GM23338 (cell line): ENCODE measurements around the gene PPA1. TPM values are rescaled to one million over a fixed set of nuclear protein-coding genes. Genes with fewer than 3 reads are reported as not detected.

ENCODE experiments used
- ATAC-seq: fragments of 200-7000 bp; cut with Tn5 transposase; 3 replicates; pipeline ENCODE4 v1.9.1; 2020
- DNase-seq: peaks from one replicate; pipeline ENCODE4 v3.0.0-alpha.2; 2015; ENCODE audit warnings: low spot score
- H2AFZ ChIP-seq: fragments of 200-600 bp; sonication (generic); 2 replicates; pipeline ENCODE4 v1.8.0; 2016; ENCODE audit warnings: antibody characterized with exemption, mild to moderate bottlenecking, moderate library complexity
- H3F3A ChIP-seq: fragments of 200-600 bp; sonication (generic); replicated peaks from 2 replicates; pipeline ENCODE4 v1.8.0; 2017; ENCODE audit warnings: antibody characterized with exemption, mixed run types, low read depth
- H3K27ac ChIP-seq: fragments of 200-600 bp; sonication (generic); 2 replicates; pipeline ENCODE4 v1.6.1; 2016; ENCODE audit warnings: low read depth
- H3K27me3 ChIP-seq: fragments of 200-600 bp; sonication (generic); 2 replicates; pipeline ENCODE4 v1.8.0; 2016; ENCODE audit warnings: mild to moderate bottlenecking, mixed run types, moderate library complexity; ENCODE audit not compliant: insufficient read depth
- H3K36me3 ChIP-seq: fragments of 200-600 bp; sonication (generic); 2 replicates; pipeline ENCODE4 v1.8.0; 2016; ENCODE audit warnings: mild to moderate bottlenecking; ENCODE audit not compliant: insufficient read depth
- H3K4me1 ChIP-seq: fragments of 200-600 bp; sonication (generic); 2 replicates; pipeline ENCODE4 v1.8.0; 2016; ENCODE audit warnings: mild to moderate bottlenecking, moderate library complexity; ENCODE audit not compliant: insufficient read depth
- H3K4me2 ChIP-seq: fragments of 200-600 bp; sonication (generic); 2 replicates; pipeline ENCODE4 v1.7.1; 2017; ENCODE audit warnings: mixed run types
- H3K4me3 ChIP-seq: fragments of 200-600 bp; sonication (generic); 2 replicates; pipeline ENCODE4 v1.6.1; 2016; ENCODE audit warnings: mixed run types
- H3K79me2 ChIP-seq: fragments of 200-600 bp; sonication (generic); replicated peaks from 2 replicates; pipeline ENCODE4 v1.8.0; 2017; ENCODE audit warnings: mild to moderate bottlenecking; ENCODE audit not compliant: insufficient read depth
- H3K9me2 ChIP-seq: fragments of 200-600 bp; sonication (generic); 2 replicates; pipeline ENCODE4 v1.8.0; 2017; ENCODE audit not compliant: insufficient read depth
- H4K20me1 ChIP-seq: fragments of 200-600 bp; sonication (generic); replicated peaks from 2 replicates; pipeline ENCODE4 v1.8.0; 2017; ENCODE audit warnings: mild to moderate bottlenecking; ENCODE audit not compliant: insufficient read depth
- H3K27ac Mint-ChIP-seq: 2 replicates; pipeline ENCODE4 v1.8.0; 2020; ENCODE audit warnings: inconsistent platforms, mild to moderate bottlenecking, moderate library complexity, mixed read lengths
- H3K27me3 Mint-ChIP-seq: 3 replicates; pipeline ENCODE4 v1.8.0; 2022; ENCODE audit warnings: low read depth, mild to moderate bottlenecking, moderate library complexity, mixed read lengths, inconsistent platforms; ENCODE audit not compliant: insufficient read depth, poor library complexity
- H3K36me3 Mint-ChIP-seq: 3 replicates; pipeline ENCODE4 v1.8.0; 2021; ENCODE audit warnings: low read depth, mild to moderate bottlenecking, inconsistent platforms, moderate library complexity, mixed read lengths
- H3K4me1 Mint-ChIP-seq: 3 replicates; pipeline ENCODE4 v1.8.0; 2020; ENCODE audit warnings: mild to moderate bottlenecking, inconsistent platforms, mixed read lengths
- H3K4me3 Mint-ChIP-seq: 3 replicates; pipeline ENCODE4 v1.8.0; 2021; ENCODE audit warnings: moderate library complexity, mild to moderate bottlenecking, inconsistent platforms, mixed read lengths
- H3K9me3 Mint-ChIP-seq: 3 replicates; pipeline ENCODE4 v1.8.0; 2020; ENCODE audit warnings: moderate library complexity, mild to moderate bottlenecking, inconsistent platforms, mixed read lengths
- CREB1 ChIP-seq: fragments of 250-450 bp; sonication (Bioruptor Pico); IDR thresholded peaks from 2 replicates; pipeline ENCODE4 v1.5.0; 2020; ENCODE audit warnings: low read depth, mild to moderate bottlenecking, moderate library complexity
- ETS1 ChIP-seq: IDR thresholded peaks from 2 replicates; pipeline ENCODE4 v1.6.1; 2016; ENCODE audit warnings: antibody characterized with exemption
- EZH2phosphoT487 ChIP-seq: fragments of 200-600 bp; sonication (generic); IDR thresholded peaks from one replicate; pipeline ENCODE4 v1.8.1; 2018; ENCODE audit warnings: antibody characterized with exemption; ENCODE audit not compliant: unreplicated experiment
- JUNB ChIP-seq: IDR thresholded peaks from one replicate; pipeline ENCODE4 v1.6.1; 2016; ENCODE audit warnings: antibody characterized with exemption; ENCODE audit not compliant: unreplicated experiment
- NANOG ChIP-seq: IDR thresholded peaks from 2 replicates; pipeline ENCODE4 v1.6.1; 2016; ENCODE audit warnings: antibody characterized with exemption, borderline replicate concordance
- POLR2AphosphoS5 ChIP-seq: IDR thresholded peaks from 2 replicates; pipeline ENCODE4 v1.6.1; 2016; ENCODE audit warnings: antibody characterized with exemption, low read depth
- ZNF114 ChIP-seq: fragments of 250-450 bp; sonication (Bioruptor Pico); IDR thresholded peaks from 2 replicates; pipeline ENCODE4 v1.5.0; 2020; ENCODE audit warnings: mild to moderate bottlenecking, moderate library complexity
- ZNF331 ChIP-seq: fragments of 250-450 bp; sonication (Bioruptor Pico); IDR thresholded peaks from 2 replicates; pipeline ENCODE4 v1.5.0; 2020; ENCODE audit warnings: low read depth, mild to moderate bottlenecking, moderate library complexity
- polyA plus RNA-seq: library from polyadenylated mRNA; unstranded; fragments of >200 nt; fragmentation: Nextera tagmentation; extraction: Ambion mirVana; gene quantifications from 2 replicates; pipeline ENCODE4 v1.2.1, GENCODE V29; 2016
- total RNA-seq: library from RNA; depleted of rRNA; stranded (reverse); fragments of >200 nt; shearing (Covaris generic); gene quantifications from 2 replicates; pipeline ENCODE4 v1.2.3, GENCODE V29; 2014
- TF ChIP-seq, protein P1 (sequence below): fragments of 250-450 bp; sonication (Bioruptor Pico); IDR thresholded peaks from 2 replicates; pipeline ENCODE4 v1.5.0; 2020; ENCODE audit warnings: mild to moderate bottlenecking, moderate library complexity
- TF ChIP-seq, protein P2 (sequence below): IDR thresholded peaks from one replicate; pipeline ENCODE4 v1.6.1; 2018; ENCODE audit warnings: antibody characterized with exemption; ENCODE audit not compliant: unreplicated experiment

PPA1 gene
- total and polyA plus RNA-seq, 2 experiments from 2014 or later, result 135 to 228 TPM

DNA sequence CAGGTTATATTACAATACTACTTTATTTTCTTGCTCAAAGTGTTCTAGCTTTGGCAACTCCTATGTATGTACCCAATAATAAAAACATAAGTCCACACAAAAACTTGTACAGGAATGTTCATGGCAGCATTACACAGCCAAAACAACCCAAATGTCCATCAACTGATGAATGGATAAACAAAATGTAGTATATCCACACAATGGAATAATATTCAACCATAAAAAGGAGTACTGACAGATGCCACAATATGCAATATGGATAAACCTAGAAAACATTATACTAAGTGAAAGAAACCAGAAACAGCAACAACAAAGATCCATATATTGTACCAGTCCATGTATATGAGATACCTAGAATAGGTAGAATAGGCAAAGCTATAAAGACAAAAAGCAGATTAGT, 21.0 kb downstream of the PPA1 start:
- Histone ChIP-seq H3K27ac (no peak overlapping the region), H3K4me2 (no peak overlapping the region), H4K20me1 (peaks cover 16% of the 10 kb centered on the region; the same call in 1 of the 2 replicates), H3F3A (no peaks in the 10 kb centered on the region), H2AFZ (no peak overlapping the region), H3K4me1 (no peaks in the 10 kb centered on the region), H3K9me2 (no peaks in the 10 kb centered on the region), H3K36me3 (peaks cover 39% of the 10 kb centered on the region), H3K27me3 (no peaks in the 10 kb centered on the region), H3K79me2 (no peaks in the 10 kb centered on the region; the same call in 1 of the 2 replicates), H3K4me3 (no peak overlapping the region)
- ATAC-seq (no peak), DNase-seq (no peak)
- Mint-ChIP-seq H3K9me3 (no peaks in the 10 kb centered on the region), H3K36me3 (peaks cover 58% of the 10 kb centered on the region), H3K4me1 (no peaks in the 10 kb centered on the region), H3K27me3 (no peaks in the 10 kb centered on the region), H3K4me3 (no peak overlapping the region), H3K27ac (no peak overlapping the region)
- TF ChIP-seq CREB1 (CRISPR knock-in tag) (no peak), ETS1 (no peak), JUNB (no peak), EZH2phosphoT487 (no peak), ZNF114 (CRISPR knock-in tag) (no peak), ZNF331 (CRISPR knock-in tag) (no peak), NANOG (no peak), POLR2AphosphoS5 (no peak)
- TF ChIP-seq, protein P1, sequence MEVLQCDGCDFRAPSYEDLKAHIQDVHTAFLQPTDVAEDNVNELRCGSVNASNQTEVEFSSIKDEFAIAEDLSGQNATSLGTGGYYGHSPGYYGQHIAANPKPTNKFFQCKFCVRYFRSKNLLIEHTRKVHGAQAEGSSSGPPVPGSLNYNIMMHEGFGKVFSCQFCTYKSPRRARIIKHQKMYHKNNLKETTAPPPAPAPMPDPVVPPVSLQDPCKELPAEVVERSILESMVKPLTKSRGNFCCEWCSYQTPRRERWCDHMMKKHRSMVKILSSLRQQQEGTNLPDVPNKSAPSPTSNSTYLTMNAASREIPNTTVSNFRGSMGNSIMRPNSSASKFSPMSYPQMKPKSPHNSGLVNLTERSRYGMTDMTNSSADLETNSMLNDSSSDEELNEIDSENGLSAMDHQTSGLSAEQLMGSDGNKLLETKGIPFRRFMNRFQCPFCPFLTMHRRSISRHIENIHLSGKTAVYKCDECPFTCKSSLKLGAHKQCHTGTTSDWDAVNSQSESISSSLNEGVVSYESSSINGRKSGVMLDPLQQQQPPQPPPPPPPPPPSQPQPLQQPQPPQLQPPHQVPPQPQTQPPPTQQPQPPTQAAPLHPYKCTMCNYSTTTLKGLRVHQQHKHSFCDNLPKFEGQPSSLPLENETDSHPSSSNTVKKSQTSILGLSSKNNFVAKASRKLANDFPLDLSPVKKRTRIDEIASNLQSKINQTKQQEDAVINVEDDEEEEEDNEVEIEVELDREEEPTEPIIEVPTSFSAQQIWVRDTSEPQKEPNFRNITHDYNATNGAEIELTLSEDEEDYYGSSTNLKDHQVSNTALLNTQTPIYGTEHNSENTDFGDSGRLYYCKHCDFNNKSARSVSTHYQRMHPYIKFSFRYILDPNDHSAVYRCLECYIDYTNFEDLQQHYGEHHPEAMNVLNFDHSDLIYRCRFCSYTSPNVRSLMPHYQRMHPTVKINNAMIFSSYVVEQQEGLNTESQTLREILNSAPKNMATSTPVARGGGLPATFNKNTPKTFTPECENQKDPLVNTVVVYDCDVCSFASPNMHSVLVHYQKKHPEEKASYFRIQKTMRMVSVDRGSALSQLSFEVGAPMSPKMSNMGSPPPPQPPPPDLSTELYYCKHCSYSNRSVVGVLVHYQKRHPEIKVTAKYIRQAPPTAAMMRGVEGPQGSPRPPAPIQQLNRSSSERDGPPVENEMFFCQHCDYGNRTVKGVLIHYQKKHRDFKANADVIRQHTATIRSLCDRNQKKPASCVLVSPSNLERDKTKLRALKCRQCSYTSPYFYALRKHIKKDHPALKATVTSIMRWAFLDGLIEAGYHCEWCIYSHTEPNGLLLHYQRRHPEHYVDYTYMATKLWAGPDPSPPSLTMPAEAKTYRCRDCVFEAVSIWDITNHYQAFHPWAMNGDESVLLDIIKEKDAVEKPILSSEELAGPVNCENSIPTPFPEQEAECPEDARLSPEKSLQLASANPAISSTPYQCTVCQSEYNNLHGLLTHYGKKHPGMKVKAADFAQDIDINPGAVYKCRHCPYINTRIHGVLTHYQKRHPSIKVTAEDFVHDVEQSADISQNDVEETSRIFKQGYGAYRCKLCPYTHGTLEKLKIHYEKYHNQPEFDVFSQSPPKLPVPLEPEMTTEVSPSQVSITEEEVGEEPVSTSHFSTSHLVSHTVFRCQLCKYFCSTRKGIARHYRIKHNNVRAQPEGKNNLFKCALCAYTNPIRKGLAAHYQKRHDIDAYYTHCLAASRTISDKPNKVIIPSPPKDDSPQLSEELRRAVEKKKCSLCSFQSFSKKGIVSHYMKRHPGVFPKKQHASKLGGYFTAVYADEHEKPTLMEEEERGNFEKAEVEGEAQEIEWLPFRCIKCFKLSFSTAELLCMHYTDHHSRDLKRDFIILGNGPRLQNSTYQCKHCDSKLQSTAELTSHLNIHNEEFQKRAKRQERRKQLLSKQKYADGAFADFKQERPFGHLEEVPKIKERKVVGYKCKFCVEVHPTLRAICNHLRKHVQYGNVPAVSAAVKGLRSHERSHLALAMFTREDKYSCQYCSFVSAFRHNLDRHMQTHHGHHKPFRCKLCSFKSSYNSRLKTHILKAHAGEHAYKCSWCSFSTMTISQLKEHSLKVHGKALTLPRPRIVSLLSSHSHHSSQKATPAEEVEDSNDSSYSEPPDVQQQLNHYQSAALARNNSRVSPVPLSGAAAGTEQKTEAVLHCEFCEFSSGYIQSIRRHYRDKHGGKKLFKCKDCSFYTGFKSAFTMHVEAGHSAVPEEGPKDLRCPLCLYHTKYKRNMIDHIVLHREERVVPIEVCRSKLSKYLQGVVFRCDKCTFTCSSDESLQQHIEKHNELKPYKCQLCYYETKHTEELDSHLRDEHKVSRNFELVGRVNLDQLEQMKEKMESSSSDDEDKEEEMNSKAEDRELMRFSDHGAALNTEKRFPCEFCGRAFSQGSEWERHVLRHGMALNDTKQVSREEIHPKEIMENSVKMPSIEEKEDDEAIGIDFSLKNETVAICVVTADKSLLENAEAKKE (CRISPR knock-in tag), result no peak
- TF ChIP-seq, protein P2, sequence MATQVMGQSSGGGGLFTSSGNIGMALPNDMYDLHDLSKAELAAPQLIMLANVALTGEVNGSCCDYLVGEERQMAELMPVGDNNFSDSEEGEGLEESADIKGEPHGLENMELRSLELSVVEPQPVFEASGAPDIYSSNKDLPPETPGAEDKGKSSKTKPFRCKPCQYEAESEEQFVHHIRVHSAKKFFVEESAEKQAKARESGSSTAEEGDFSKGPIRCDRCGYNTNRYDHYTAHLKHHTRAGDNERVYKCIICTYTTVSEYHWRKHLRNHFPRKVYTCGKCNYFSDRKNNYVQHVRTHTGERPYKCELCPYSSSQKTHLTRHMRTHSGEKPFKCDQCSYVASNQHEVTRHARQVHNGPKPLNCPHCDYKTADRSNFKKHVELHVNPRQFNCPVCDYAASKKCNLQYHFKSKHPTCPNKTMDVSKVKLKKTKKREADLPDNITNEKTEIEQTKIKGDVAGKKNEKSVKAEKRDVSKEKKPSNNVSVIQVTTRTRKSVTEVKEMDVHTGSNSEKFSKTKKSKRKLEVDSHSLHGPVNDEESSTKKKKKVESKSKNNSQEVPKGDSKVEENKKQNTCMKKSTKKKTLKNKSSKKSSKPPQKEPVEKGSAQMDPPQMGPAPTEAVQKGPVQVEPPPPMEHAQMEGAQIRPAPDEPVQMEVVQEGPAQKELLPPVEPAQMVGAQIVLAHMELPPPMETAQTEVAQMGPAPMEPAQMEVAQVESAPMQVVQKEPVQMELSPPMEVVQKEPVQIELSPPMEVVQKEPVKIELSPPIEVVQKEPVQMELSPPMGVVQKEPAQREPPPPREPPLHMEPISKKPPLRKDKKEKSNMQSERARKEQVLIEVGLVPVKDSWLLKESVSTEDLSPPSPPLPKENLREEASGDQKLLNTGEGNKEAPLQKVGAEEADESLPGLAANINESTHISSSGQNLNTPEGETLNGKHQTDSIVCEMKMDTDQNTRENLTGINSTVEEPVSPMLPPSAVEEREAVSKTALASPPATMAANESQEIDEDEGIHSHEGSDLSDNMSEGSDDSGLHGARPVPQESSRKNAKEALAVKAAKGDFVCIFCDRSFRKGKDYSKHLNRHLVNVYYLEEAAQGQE, result no peak
